CD4-positive, alpha-beta T cell treated with Interleukin-15 for 4 hours (primary cell): Measurements from ENCODE around the gene CACNA2D1.

Source experiments
- DNase-seq: peaks from one replicate; pipeline ENCODE4 v3.0.0-alpha.2; 2020; ENCODE audit warnings: low spot score

The CACNA2D1 gene

GRCh38 chr7:82286096-82286797 is 157.3 kb downstream of the CACNA2D1 start:
- DNase-seq = no peak

GRCh38 chr7:82284936-82285519 is 158.5 kb downstream of the CACNA2D1 start:
- no peak for DNase-seq

GRCh38 chr7:82275342-82275741 is 168.2 kb downstream of the CACNA2D1 start:
- DNase-seq = no peak

GRCh38 chr7:82274681-82275080 is 168.9 kb downstream of the CACNA2D1 start:
- DNase-seq = no peak

- DNase-seq = no peak
Observed at GRCh38 chr7:82273886-82274285, 169.7 kb downstream of the CACNA2D1 start.

- DNase-seq = no peak
Observed at GRCh38 chr7:82270870-82271269, 172.7 kb downstream of the CACNA2D1 start.

GRCh38 chr7:82268632-82269031 is 174.9 kb downstream of the CACNA2D1 start:
- no peak for DNase-seq

- no peak for DNase-seq
Observed at GRCh38 chr7:82266081-82266480, 177.5 kb downstream of the CACNA2D1 start.

- no peak for DNase-seq
Observed at GRCh38 chr7:82264783-82265305, 178.7 kb downstream of the CACNA2D1 start.

GRCh38 chr7:82263920-82264782 is 179.4 kb downstream of the CACNA2D1 start:
- no peak for DNase-seq

GRCh38 chr7:82258181-82258580 is 185.4 kb downstream of the CACNA2D1 start:
- no peak for DNase-seq

GRCh38 chr7:82257118-82257695 is 186.4 kb downstream of the CACNA2D1 start:
- DNase-seq = no peak

GRCh38 chr7:82255706-82256105 is 187.9 kb downstream of the CACNA2D1 start:
- no peak for DNase-seq

GRCh38 chr7:82250598-82250997 is 193.0 kb downstream of the CACNA2D1 start:
- no peak for DNase-seq

GRCh38 chr7:82249979-82250378 is 193.6 kb downstream of the CACNA2D1 start:
- DNase-seq = no peak

- no peak for DNase-seq
Observed at GRCh38 chr7:82247814-82248433, 195.7 kb downstream of the CACNA2D1 start.

- DNase-seq = no peak
Observed at GRCh38 chr7:82244947-82245517, 198.5 kb downstream of the CACNA2D1 start.

GRCh38 chr7:82241356-82241755 is 202.2 kb downstream of the CACNA2D1 start:
- DNase-seq = no peak

GRCh38 chr7:82235713-82236112 is 207.9 kb downstream of the CACNA2D1 start:
- no peak for DNase-seq

- no peak for DNase-seq
Observed at GRCh38 chr7:82234457-82235049, 209.0 kb downstream of the CACNA2D1 start.
